Measurements from ENCODE around the gene SIGMAR1.
A peak's percentile ranks its signal among the peaks of the same experiment; 100 is the strongest.
"Not testable (repeated sequence)": the region's sequence is repeated elsewhere in the genome, so short reads cannot be mapped to it uniquely, and the experiment has no call there.

SIGMAR1 gene

DNA sequence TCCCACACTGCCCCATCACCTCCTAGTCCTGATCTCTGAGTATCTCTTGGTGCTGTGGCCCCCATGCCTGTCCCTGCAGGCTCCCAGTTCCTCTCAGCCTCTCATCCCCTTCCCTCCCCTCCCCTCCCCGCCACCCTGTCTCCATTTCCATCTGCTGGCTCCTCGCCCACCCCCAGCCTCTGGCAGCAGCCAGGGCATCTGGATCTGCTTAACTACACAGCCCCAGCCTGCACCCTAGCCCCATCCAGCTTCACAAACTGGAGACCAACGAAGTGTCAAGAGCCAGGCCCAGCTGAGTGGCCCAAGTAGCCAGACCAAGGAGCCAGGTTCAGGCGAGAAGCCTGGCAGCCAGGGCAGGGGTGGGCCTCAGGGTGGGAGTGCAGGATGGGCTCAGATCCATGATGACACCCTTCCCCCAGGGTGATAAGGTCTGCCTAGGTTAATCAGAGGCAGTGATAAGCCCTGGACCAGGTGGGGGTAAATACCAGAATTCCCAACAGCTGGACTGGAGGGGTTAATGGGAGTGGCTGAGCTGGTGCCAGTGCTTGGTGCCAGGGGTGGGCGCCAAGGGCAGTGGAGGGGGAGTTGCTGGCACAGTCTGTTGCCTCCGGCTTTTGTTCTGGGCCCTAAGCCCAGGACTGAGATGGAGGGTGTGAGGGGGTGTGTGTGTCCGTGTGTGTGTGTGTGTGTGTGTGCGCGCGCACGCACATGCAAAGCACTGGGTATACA, 16.9 kb upstream of the SIGMAR1 start:
- no peak for DNase-seq

GRCh38 chr9:34653151-34654072, 15.8 kb upstream of the SIGMAR1 start:
- DNase-seq = no peak

DNA sequence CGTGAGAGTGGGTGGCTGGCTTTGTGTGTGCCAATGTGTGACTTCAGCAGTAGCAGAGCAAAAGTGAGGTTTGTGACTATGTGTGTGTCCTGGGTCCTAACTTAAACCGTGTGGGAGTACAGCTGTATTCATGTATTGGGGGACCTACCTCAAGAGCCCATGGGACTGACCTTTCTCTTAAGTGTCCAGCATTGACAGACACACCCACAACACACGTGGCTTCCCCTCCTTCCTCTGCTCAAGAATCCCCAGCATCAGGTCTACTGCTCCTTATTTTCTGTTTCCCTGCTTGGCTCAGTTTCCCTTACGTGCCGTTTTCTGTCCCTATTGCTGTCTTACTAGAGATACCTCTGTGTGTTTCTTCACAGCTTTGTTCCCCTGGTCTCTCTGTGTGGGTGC, 15.0 kb upstream of the SIGMAR1 start:
- no peak for DNase-seq

DNA sequence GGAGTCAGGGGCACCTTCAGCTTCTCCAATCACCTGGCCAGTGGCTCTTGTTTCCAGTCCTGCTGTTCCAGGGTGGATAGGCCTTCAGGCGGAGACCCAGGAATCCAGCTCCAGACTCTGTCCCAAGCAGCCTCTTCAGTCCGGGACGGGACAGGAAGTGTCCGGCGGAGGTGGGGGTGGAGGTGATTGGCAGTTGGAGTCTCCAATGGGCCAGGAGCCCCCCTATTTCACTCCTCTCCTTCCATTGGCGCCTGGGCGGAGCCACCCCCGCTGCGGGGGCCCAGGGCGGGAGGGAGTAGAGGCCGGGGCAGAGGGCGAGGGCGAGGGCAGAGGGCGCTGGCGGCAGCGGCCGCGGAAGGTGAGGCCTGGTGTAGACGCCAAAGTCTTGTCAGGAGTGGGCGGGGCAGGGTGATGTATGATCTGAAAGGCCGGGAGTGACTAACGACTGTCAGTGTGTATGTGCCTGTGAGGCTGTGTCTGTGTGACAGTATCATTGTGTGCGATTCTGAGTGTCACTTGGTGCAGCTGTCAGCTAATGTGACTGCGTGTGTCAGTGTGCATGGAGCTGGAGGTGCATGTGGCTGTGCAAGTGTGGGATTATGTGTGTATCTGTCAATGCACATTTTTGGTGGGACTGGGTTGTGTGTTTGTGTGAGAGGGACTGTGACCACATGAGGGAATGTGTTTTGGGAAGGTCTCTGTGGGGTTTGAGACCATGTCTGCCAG, 14.5 kb upstream of the SIGMAR1 start, which contains the start of gene IL11RA:
Gene IL11RA, plus strand, starts transcription at position 310 of the 726 bp plus-strand sequence. CDS start 3,033 bp downstream, outside the sequence.
- peak; percentile 58 for DNase-seq

GRCh38 chr9:34651321-34651720, 13.7 kb upstream of the SIGMAR1 start:
- DNase-seq = no peak

- DNase-seq = no peak
Measured at GRCh38 chr9:34650816-34651215, 13.2 kb upstream of the SIGMAR1 start.

GRCh38 chr9:34648673-34649072, 11.1 kb upstream of the SIGMAR1 start:
- no peak for DNase-seq

DNA sequence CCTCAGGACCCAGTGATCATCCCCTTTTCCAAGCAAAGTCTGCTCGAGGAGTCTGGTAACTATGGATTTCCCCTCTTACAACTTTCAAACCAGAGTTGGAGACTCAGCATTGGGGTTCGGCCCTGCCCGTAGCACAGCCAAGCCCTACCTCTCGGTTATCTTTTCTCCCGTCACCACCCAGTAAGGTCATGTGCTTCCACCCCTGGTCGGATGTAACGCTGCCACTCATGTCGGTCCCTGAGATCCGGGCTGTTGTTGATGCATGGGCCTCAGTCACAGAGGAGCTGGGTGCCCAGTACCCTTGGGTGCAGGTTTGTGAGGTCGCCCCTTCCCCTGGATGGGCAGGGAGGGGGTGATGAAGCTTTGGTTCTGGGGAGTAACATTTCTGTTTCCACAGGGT, 10.1 kb upstream of the SIGMAR1 start:
- peak; percentile 11 for DNase-seq

- no peak for DNase-seq
Measured at GRCh38 chr9:34647084-34647403, 9.5 kb upstream of the SIGMAR1 start.

DNA sequence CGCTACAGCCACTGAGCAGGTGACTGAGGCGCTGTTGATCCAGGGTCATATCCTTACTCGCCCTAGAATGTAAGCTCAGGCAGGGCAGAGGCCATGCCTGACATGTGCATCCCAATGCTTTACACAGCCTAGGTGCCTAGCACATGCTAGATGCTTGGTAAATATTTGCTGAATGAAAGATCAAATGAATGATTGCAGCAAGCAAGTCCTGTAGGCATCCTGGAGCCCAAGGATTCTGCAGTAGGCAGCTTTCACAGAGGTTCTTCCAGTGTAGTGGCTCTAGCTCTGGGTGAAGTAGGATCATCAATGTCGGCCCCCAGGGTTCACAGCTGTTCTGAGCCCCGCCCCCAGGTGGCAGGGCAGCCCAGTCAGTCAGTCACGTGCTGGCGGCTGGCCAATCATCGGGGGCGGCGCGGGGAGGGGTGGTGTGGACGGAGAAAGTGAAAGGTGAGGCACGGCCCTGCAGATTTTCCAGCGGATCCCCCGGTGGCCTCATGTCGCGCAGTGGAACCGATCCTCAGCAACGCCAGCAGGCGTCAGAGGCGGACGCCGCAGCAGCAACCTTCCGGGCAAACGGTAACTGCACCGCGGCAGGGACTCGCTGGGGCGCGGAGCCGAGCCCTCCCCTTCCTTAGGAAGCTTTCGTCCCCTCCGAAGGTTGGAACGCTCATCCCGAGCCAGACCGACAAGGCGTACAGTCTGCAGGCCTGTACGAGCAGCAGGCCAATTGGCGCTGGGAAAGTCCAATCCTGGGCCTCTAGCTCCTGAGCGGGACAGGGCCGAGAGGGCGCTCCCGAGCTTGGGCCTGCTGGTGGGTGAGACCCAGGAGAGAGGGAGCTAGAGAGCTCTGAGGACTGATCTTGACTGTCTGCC, 8.9 kb upstream of the SIGMAR1 start, which contains the start of gene GALT:
Gene GALT, plus strand, starts transcription at position 465 of the 873 bp plus-strand sequence. Its CDS starts 30 bp downstream, at position 495.
- DNase-seq = peak; percentile 95

DNA sequence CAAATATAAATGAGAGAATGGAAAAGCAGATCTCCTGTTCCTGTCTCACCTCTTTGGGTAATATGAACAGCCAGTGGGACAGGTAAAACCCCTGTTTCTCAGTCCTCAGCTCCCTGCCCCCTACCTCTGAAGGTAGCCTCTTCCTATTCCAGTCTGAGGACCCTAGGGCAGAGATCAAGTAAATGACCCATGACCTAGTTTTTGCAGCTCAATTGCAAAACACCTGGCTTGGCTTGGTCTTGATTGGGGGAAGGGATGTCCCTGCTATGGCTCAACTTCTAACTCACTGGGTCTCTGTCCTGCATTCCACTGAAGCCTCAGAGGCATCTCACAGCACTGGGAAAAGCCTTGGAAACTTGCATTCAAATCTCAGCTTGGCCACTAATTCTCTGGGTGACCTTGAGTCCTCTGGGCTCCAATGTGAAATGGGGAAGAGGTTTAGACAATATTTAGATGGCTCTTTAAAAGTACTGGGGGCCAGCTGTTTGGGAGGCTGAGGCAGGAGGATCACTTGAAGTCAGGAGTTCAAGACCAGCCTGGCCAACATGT, 7.3 kb upstream of the SIGMAR1 start:
- no peak for DNase-seq

DNA sequence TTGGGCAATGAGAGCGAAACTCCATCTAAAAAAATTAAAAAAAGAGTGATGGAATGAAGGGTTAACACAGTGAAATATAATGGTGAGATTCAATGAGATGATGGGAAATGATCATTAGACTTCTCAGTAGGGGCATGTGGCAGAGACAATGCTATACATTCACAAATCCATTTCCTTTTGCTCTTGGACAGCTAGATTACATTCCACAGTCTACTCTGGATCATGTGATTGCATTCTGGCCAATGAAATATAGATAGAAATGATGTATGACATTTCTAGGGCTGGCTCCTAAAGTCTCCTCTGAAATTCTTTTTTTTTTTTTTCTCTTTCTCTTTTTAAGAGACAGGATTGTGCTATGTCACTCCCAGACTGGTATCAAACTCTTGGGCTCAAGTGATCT, 5.1 kb upstream of the SIGMAR1 start:
- DNase-seq = no peak

- DNase-seq = not testable (repeated sequence)
Measured at GRCh38 chr9:34639322-34639721, 1.7 kb upstream of the SIGMAR1 start.

DNA sequence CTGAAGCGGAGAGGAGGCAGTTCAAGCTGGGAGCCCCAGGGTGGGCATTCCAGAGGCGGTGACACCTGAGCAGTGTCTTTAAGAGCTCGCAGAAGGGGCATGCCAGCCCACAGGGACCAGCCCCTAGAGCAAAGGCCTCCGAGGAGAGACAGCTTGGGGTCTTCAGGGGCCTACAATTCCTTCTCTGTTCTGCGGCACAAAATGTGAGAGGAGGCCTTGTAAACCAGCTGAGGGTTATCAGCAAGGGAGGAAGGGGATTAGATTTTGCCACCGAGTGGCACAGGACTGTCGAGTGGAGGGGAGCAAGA, 505 bp upstream of the SIGMAR1 start:
- no peak for DNase-seq

DNA sequence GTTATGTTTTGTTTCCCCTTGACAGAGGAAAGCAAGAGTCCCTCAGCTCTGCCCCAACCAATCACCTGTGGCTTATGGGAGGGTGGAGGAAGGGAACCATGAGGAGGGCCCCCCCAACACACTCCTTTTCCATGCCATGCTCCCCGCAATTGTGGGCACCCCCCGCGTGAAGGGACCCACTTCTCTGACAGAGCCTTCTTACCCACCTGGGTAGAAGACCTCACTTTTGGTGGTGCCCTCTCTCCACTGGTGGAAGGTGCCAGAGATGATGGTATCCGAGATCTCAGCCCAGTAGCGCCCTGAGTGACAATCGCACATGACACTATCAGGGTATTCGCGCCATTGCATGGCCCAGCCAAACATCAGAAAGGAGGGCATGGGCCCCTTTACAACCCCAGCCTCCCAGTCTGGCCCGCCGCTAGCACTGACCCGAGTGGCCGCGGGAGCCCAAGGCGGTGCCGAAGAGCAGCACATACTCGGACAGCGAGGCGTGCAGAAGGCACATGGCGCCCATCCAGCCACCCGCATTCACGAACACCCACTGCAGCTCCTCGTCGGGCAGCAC, 714 bp downstream of the SIGMAR1 start:
- DNase-seq = no peak

GRCh38 chr9:34635556-34635955, 2.0 kb downstream of the SIGMAR1 start:
- no peak for DNase-seq

- no peak for DNase-seq
Measured at GRCh38 chr9:34634551-34635248, 2.9 kb downstream of the SIGMAR1 start.

DNA sequence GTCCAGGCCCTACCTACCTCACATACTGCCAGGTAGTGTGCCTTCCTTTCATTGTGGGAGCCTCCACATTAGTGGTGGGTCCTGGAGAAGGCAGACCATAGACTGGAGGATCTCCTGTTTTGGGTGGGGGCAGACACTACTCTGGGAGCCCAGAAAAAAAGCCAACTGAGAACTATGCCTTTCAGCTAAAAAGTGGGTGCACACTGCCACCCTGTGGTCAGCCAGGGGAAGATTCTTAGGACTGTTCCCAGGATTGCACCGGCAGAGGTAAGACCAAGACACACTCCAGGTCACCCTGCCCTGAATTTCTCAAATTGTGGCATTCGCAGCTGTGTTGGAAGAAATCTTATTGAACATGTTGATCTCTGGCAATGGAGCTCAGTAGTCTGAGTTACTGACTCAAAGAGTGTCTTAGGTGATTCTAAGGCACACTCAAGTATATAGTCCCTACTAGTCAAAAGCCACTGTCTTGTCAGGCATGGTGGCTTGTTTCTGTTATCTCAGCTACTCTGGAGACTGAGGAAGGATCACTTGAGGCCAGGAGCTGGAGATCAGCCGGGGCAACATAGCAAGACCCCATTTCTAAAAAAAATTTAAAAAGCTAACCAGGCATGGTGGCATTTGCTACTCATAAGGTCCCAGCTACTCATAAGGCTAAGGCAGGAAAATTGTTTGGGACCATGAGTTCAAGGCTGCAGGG, 3.6 kb downstream of the SIGMAR1 start:
- peak; percentile 68 for DNase-seq

DNA sequence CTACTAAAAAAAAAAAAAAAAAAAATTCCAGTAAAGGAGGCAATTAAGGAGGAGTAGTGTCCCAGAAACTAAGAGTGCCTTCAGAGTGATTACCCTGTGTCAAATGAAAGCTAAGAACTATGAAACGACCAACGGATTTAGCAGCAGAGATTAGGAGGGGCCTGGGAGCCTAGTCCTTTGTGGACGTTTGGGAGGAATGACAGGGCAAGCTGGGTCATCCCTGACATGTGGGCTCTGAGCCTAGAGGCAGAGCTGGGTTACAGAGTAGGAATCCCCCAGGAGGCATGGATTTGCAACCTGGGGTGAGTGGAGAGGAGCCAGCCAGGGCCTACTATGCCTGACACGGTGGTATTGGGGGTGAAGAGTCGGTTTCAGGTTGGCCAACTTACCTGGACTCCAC, 4.4 kb downstream of the SIGMAR1 start:
- no peak for DNase-seq

DNA sequence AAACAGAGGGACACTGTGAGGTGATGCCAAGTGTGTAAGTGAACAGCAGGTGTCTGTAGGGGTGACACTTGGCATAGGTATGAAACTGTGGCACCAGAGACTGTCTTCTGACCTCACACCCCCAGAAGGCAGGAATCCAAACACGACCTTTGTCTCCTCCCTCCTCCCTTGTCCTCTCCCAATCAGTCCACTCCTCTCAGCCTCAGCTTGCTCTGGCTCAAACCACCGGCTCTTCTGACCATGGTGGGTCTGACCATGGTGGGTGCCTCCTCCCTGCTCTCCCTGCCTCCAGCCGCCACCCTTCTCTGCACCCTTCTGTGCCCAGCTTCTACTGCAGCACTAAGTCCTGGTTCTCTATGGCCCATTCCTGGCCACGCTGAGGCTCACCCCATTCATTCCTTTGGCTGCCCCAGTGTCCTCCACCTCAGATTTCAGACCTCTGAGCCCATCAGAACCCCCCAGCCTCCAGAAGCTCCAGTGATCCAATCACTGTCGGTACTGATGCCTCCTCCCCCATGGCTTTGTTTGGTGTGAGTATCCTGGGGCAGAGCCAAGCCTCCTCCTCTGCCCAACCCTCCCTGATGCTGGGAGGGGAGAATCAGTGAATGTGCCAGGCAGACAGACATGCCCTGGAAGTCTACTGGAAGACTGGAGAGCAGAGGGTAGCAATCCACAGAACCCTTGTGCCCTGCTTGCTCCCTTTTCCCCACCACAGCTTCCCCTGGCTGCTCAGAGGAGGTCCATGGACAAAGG, 7.0 kb downstream of the SIGMAR1 start:
- DNase-seq = no peak

All from stimulated activated naive CD4-positive, alpha-beta T cell treated with Interleukin-2 at 50 U/mL for 16 hours (primary cell).